ENCODE measurements around the gene GARIN6. TPM values are rescaled to one million over a fixed set of nuclear protein-coding genes. Genes with fewer than 3 reads are reported as not detected.

The GARIN6 gene
- total RNA-seq, 1 donor from 2014 or later: not detected

- H3K9me3 ChIP-seq (replicated peaks): peaks cover 10% of the 10 kb centered on the region
- no peaks in the 10 kb centered on the region for H3K4me1 ChIP-seq
- H3K36me3 ChIP-seq: no peaks in the 10 kb centered on the region
- intact Hi-C loops (cut with micrococcal nuclease): no loop called here
- TF ChIP-seq, protein P1, sequence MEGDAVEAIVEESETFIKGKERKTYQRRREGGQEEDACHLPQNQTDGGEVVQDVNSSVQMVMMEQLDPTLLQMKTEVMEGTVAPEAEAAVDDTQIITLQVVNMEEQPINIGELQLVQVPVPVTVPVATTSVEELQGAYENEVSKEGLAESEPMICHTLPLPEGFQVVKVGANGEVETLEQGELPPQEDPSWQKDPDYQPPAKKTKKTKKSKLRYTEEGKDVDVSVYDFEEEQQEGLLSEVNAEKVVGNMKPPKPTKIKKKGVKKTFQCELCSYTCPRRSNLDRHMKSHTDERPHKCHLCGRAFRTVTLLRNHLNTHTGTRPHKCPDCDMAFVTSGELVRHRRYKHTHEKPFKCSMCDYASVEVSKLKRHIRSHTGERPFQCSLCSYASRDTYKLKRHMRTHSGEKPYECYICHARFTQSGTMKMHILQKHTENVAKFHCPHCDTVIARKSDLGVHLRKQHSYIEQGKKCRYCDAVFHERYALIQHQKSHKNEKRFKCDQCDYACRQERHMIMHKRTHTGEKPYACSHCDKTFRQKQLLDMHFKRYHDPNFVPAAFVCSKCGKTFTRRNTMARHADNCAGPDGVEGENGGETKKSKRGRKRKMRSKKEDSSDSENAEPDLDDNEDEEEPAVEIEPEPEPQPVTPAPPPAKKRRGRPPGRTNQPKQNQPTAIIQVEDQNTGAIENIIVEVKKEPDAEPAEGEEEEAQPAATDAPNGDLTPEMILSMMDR (IDR thresholded peaks at IDR 0.05; ENCODE audit: borderline replicate concordance): no peak
- no peak for DNase-seq
- H3K27ac ChIP-seq (replicated peaks): no peak overlapping the region
- no peaks in the 10 kb centered on the region for H3K27me3 ChIP-seq (ENCODE audit: low read depth)
- H3K4me3 ChIP-seq: no peak overlapping the region
Observed at GRCh38 chr12:99644629-99645028, 2.9 kb upstream of the GARIN6 start.

GRCh38 chr12:99648183-99648582 is 630 bp downstream of the GARIN6 start:
- Histone ChIP-seq H3K36me3 (no peaks in the 10 kb centered on the region), H3K4me1 (no peaks in the 10 kb centered on the region), H3K4me3 (no peak overlapping the region), H3K9me3 (replicated peaks) (peaks cover 8% of the 10 kb centered on the region), H3K27ac (replicated peaks) (no peak overlapping the region), H3K27me3 (ENCODE audit: low read depth) (no peaks in the 10 kb centered on the region)
- intact Hi-C loops (cut with micrococcal nuclease): no loop called here
- TF ChIP-seq, protein P1 (IDR thresholded peaks at IDR 0.05; ENCODE audit: borderline replicate concordance): no peak
- DNase-seq: no peak

DNA sequence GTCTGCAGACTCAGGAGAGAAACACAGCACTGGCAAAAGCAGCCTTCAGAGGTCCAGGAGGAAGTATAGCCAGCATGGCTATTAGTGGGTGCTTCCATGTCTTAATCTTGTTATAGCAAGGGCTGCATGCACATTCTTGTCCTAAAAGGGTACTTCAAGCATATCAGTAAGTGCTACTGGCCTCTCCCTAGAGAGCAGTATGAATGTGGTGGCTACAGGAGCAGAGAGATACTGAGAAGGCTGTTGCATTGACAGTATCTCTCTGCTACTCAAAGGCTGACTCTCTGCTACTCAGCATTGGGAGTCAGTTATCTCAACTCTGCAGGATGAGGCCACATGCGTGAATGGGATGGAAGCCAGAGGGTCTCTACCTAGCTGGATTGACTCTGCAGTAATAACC is 2.0 kb downstream of the GARIN6 start:
- intact Hi-C loops (cut with micrococcal nuclease): no loop called here
- no peaks in the 10 kb centered on the region for H3K36me3 ChIP-seq
- DNase-seq: no peak
- no peak overlapping the region for H3K27ac ChIP-seq (replicated peaks)
- TF ChIP-seq, protein P1 (IDR thresholded peaks at IDR 0.05; ENCODE audit: borderline replicate concordance): no peak
- no peaks in the 10 kb centered on the region for H3K27me3 ChIP-seq (ENCODE audit: low read depth)
- H3K9me3 ChIP-seq (replicated peaks): no peaks in the 10 kb centered on the region
- no peaks in the 10 kb centered on the region for H3K4me1 ChIP-seq
- H3K4me3 ChIP-seq: no peak overlapping the region

GRCh38 chr12:99658671-99659349 is 11.3 kb downstream of the GARIN6 start:
- H3K27me3 ChIP-seq (ENCODE audit: low read depth): no peaks in the 10 kb centered on the region
- no peaks in the 10 kb centered on the region for H3K36me3 ChIP-seq
- TF ChIP-seq, protein P1 (IDR thresholded peaks at IDR 0.05; ENCODE audit: borderline replicate concordance): no peak
- H3K4me1 ChIP-seq: no peaks in the 10 kb centered on the region
- H3K27ac ChIP-seq (replicated peaks): no peak overlapping the region
- no peak for DNase-seq
- H3K4me3 ChIP-seq: no peak overlapping the region
- intact Hi-C loops (cut with micrococcal nuclease): no loop called here
- peaks cover 11% of the 10 kb centered on the region for H3K9me3 ChIP-seq (replicated peaks)

- no peak for DNase-seq
- H3K27ac ChIP-seq (replicated peaks): no peak overlapping the region
- H3K4me3 ChIP-seq: no peak overlapping the region
- H3K27me3 ChIP-seq (ENCODE audit: low read depth): no peaks in the 10 kb centered on the region
- peaks cover 19% of the 10 kb centered on the region for H3K9me3 ChIP-seq (replicated peaks)
- TF ChIP-seq, protein P1 (IDR thresholded peaks at IDR 0.05; ENCODE audit: borderline replicate concordance): no peak
- no peaks in the 10 kb centered on the region for H3K4me1 ChIP-seq
- no peaks in the 10 kb centered on the region for H3K36me3 ChIP-seq
- intact Hi-C loops (cut with micrococcal nuclease): no loop called here
Observed at GRCh38 chr12:99670635-99671034, 23.1 kb downstream of the GARIN6 start.

Data from left ventricle myocardium inferior (tissue), 1 donor.